Esophagus muscularis mucosa (tissue), 3 donors: ENCODE results near the gene BLNK.

Source experiments
- EP300 ChIP-seq: sonication (generic); formaldehyde crosslinking; IDR thresholded peaks from one replicate; pipeline ENCODE4 v1.6.1; 2017; ENCODE audit warnings: antibody characterized with exemption
- POLR2AphosphoS5 ChIP-seq, 2 donors: sonication (generic); formaldehyde crosslinking; IDR thresholded peaks; one replicate each; pipeline ENCODE4 v1.6.1; 2017; ENCODE audit warnings: antibody characterized with exemption in 2 of 2

DNA sequence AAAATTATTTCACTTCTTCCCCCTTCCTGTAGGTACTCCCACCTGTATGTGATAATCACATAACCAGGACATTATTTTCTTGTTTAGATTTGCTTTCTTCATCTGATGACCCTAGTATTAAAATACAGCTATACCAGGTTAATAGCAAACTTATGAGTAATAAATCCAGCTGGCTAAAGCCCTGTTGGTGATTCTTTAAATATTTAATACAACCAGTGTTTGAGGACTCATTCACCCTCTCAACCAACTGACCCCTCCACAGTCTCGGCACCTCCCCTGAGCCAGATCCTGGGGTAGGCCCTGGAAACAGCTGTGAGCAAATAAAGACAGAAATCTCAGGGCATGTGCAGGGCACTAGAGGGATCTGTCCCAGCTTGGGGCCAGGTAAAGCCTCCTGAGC lies 58.5 kb downstream of the BLNK start:
- TF ChIP-seq EP300: no peak
- no peak for TF ChIP-seq POLR2AphosphoS5 (IDR thresholded peaks at IDR 0.05)
